Lower lobe of right lung (tissue), 2 donors: ENCODE measurements around the gene HORMAD2. TPM values are rescaled to one million over a fixed set of nuclear protein-coding genes. Genes with fewer than 3 reads are reported as not detected.

Source experiments
- ATAC-seq, 2 donors: fragments of 200-7000 bp; cut with Tn5 transposase; one replicate each; pipeline ENCODE4 v1.9.1; 2020 to 2022; ENCODE audit warnings: mild to moderate bottlenecking in 2 of 2, moderate library complexity in 2 of 2
- DNase-seq: peaks from one replicate; pipeline ENCODE4 v3.0.0-alpha.2; 2020
- H3K27ac ChIP-seq: fragments of 200-600 bp; one replicate; pipeline ENCODE4 v1.8.0; 2022
- H3K27me3 ChIP-seq: fragments of 200-600 bp; one replicate; pipeline ENCODE4 v1.8.0; 2022; ENCODE audit warnings: low read depth
- H3K36me3 ChIP-seq: fragments of 200-600 bp; one replicate; pipeline ENCODE4 v1.8.0; 2022; ENCODE audit warnings: mild to moderate bottlenecking
- H3K4me1 ChIP-seq: fragments of 200-600 bp; one replicate; pipeline ENCODE4 v1.8.0; 2022
- H3K4me3 ChIP-seq: fragments of 200-600 bp; one replicate; pipeline ENCODE4 v1.8.0; 2022; ENCODE audit warnings: mild to moderate bottlenecking
- H3K9me3 ChIP-seq: fragments of 200-600 bp; one replicate; pipeline ENCODE4 v1.8.0; 2022
- intact Hi-C: fragments of 100-400 bp; cut with DNase I; formaldehyde crosslinking; loops from one replicate; pipeline ENCODE4 v1.11.0; 2022
- total RNA-seq: library from RNA; stranded (reverse); fragmentation: NEBNext Ultra II Directional; extraction: Animal tissue kit (Norgen Biotek cat#: 25700); gene quantifications from one replicate; pipeline ENCODE4 v1.2.1, GENCODE V29; 2021
- TF ChIP-seq, protein P1 (sequence below): fragments of 200-600 bp; IDR thresholded peaks from one replicate; pipeline ENCODE4 v1.8.0; 2022; ENCODE audit warnings: antibody characterized with exemption, mild to moderate bottlenecking
- donor health status: DM: no; HTN: yes; CAD: no; lungs with severe emphysema.

Gene HORMAD2
- total RNA-seq, 1 donor from 2014 or later: not detected

DNA sequence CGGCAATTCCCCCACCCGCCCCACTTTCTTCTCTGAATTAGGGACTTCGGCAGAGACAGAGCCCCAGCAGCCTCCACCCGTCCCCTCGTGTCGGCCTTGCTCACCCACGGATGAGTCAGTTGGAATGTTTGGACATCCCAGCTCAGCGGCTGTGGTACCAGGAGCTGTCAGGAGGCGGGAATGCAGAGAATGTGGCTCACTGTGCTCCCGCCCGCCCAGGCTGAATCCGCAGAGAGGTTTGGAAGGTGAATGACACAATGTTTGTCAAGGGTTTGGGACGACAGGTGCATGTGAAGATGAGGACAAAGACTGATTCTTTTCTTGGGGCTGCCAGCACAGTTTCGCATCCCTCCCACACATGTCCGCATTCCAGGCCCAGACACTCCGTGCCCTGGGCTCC is 126.7 kb downstream of the HORMAD2 start:
- intact Hi-C loops: no loop called here
- Histone ChIP-seq H3K36me3 (no peaks in the 10 kb centered on the region), H3K4me1 (peaks cover 59% of the 10 kb centered on the region), H3K27me3 (no peaks in the 10 kb centered on the region), H3K9me3 (no peaks in the 10 kb centered on the region), H3K27ac (peak overlapping the region; percentile 76), H3K4me3 (no peak overlapping the region)
- DNase-seq (no peak), ATAC-seq (peak; percentile 22 to 59)
- TF ChIP-seq, protein P1, sequence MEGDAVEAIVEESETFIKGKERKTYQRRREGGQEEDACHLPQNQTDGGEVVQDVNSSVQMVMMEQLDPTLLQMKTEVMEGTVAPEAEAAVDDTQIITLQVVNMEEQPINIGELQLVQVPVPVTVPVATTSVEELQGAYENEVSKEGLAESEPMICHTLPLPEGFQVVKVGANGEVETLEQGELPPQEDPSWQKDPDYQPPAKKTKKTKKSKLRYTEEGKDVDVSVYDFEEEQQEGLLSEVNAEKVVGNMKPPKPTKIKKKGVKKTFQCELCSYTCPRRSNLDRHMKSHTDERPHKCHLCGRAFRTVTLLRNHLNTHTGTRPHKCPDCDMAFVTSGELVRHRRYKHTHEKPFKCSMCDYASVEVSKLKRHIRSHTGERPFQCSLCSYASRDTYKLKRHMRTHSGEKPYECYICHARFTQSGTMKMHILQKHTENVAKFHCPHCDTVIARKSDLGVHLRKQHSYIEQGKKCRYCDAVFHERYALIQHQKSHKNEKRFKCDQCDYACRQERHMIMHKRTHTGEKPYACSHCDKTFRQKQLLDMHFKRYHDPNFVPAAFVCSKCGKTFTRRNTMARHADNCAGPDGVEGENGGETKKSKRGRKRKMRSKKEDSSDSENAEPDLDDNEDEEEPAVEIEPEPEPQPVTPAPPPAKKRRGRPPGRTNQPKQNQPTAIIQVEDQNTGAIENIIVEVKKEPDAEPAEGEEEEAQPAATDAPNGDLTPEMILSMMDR: no peak

DNA sequence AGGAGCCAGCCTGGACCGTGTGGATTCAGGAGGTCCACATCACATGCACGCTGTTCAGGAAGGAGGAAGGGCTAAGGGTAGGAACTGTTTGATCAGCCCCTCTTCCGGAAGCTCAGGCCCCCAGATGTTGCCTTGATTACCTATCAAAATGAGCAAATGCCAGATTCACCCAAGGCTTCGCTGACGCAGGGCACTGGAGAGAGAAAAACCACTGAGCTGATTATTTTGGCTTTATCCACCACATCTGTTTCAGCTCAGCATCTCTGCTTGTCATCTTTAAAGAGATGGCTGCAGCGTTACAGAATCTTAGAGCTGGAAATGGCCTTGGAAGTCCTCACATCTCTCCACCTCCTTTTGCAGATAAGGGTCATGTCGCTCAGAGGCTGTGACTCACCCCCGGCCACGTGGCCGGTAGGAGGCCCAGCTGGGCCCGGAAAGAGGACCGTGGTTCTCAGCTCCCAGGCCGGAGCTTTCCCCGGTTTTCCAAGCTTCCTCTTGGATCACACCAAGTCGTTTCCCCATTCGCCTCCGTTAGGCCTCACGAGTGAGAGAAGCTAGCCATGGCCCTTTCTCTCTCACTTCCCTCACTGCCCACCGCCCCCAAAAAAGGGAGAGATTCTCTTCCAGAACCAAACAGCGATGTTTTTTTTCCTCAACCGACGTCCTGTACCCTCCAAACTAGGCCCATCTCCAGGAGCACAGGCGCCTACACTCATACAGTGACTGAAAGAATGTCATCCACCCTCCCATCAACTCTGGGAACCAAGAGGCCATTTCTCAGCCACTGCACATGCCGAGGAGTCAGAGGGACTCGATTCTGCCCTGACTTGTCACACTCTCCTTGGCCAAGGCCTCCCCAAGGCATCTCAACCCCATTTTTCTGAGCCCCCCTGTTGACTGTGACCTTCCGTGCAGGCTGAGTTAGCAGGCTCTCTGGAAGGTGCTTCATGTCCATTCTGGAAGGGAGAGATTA is 128.7 kb downstream of the HORMAD2 start:
- intact Hi-C loops: no loop called here
- H3K27me3 ChIP-seq: no peaks in the 10 kb centered on the region
- peak; percentile 30 to 44 for ATAC-seq
- H3K4me3 ChIP-seq: no peak overlapping the region
- H3K36me3 ChIP-seq: no peaks in the 10 kb centered on the region
- H3K9me3 ChIP-seq: no peaks in the 10 kb centered on the region
- TF ChIP-seq, protein P1: no peak
- H3K27ac ChIP-seq: peak overlapping the region; percentile 76
- DNase-seq: no peak
- peaks cover 62% of the 10 kb centered on the region for H3K4me1 ChIP-seq

DNA sequence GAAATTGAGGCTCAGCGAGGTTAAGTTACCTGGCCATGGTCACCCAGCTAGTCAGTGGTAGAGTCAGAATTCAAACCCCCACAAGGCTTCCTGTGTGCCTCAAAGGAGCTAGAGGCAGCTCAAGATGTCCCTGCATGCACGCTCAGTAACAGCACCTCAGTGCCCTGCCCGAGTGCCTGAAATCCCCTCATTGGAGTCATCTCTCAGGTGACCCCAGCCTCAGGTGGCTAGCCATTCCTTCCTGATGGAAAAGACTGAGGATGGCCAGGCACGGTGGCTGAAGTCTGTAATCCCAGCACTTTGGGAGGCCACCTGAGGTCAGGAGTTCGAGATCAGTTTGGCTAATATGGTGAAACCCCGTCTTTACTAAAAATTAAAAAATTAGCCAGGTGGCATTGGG is 129.4 kb downstream of the HORMAD2 start:
- DNase-seq (no peak), ATAC-seq (no peak)
- Histone ChIP-seq H3K9me3 (no peaks in the 10 kb centered on the region), H3K36me3 (no peaks in the 10 kb centered on the region), H3K4me3 (no peak overlapping the region), H3K27ac (peak overlapping the region; percentile 76), H3K27me3 (no peaks in the 10 kb centered on the region), H3K4me1 (peaks cover 59% of the 10 kb centered on the region)
- TF ChIP-seq, protein P1: no peak
- intact Hi-C loops: no loop called here

DNA sequence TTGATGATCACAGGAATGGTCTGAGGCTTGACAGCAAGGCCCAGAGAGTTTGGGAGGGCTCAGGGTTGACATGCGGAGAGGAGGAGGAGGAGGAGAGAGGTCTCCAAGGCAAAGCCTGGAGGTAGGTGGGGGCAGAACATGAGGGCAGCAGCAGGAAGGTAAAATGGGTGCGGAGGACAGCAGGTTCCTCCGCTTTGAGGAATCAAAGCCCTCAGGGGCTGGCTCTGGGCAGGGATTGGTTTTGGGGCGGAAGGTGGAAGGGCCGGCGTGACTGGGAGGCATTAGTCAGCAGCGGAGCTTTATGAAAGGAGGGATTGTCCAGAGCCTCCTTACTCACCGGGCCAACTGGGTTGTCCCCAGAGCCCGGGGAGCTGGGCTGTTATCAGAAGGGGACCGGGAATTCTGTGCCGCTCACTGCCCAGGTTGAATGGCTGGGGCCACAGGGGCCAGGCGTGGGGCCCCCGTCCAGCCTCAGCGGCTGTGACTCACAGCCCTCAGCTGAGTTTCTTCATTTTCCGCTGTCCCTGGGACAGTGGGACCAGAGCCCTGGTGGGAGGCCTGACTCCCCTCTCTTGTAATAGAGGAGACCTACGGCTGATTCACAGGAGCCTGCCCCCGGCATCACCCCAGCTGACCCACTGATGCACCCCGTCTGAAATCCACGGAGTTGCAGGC is 130.1 kb downstream of the HORMAD2 start:
- Histone ChIP-seq H3K27ac (peak overlapping the region; percentile 6), H3K4me1 (peaks cover 52% of the 10 kb centered on the region), H3K9me3 (no peaks in the 10 kb centered on the region), H3K36me3 (no peaks in the 10 kb centered on the region), H3K4me3 (no peak overlapping the region), H3K27me3 (no peaks in the 10 kb centered on the region)
- intact Hi-C loops: no loop called here
- TF ChIP-seq, protein P1: no peak
- ATAC-seq: no peak
- no peak for DNase-seq

DNA sequence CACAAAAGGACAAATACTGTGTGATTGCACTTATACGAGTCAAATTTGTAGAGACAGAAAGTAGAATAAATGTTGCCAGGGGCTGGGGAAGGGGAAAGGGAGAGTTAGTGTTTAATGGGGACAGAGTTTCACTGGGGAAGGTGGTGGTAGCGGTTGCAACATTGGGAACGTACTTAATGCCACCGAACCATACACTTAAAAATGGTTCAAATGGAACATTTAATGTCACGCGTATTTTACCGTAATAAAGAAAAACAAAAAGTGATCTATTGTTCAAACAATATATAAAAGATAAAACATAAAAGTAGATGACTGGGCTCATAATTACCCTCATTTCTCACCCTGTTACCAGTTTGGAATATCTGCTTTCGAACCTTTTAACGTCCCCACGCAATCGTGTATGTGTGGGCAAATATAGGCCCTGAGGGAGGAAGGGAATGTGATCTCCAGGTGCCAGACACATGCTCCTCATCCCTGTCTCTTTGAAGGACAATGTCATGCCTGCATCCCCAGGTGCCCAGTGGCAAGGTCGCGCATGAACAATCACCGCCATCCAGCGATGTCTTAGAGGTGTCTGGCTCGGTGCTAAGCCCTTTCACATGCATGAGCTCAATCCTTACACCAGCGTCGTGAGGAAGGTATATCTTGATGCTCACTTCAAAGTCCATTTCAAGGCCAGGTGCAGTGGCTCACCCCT is 131.0 kb downstream of the HORMAD2 start:
- intact Hi-C loops: no loop called here
- ATAC-seq (no peak), DNase-seq (no peak)
- Histone ChIP-seq H3K27me3 (no peaks in the 10 kb centered on the region), H3K27ac (no peak overlapping the region), H3K36me3 (no peaks in the 10 kb centered on the region), H3K4me1 (peaks cover 43% of the 10 kb centered on the region), H3K9me3 (no peaks in the 10 kb centered on the region), H3K4me3 (no peak overlapping the region)
- TF ChIP-seq, protein P1: no peak
